SK-N-SH (cell line): ENCODE measurements around the gene RAB18. TPM values are rescaled to one million over a fixed set of nuclear protein-coding genes. Genes with fewer than 3 reads are reported as not detected.

Source experiments
- CTCF ChIA-PET: fragments of 300-600, 350-600 bp; formaldehyde crosslinking; extraction: SDS; loops from one replicate; lab custom pipeline; 2021; lab: Yijun Ruan, JAX
- POLR2A ChIA-PET: fragments of 350-600 bp; sonication (Branson Sonifier 250); formaldehyde crosslinking; extraction: SDS; loops from one replicate; lab custom pipeline; 2020; ENCODE audit warnings: antibody characterized with exemption, inconsistent platforms; lab: Yijun Ruan, JAX
- DNase-seq: peaks from one replicate; pipeline ENCODE4 v3.0.0; 2012
- H2AFZ ChIP-seq: fragments of 200-600 bp; sonication (generic); 2 replicates; pipeline ENCODE4 v1.8.1; 2016; ENCODE audit warnings: antibody characterized with exemption, mild to moderate bottlenecking, low read depth
- H3F3A ChIP-seq: fragments of 200-600 bp; sonication (generic); replicated peaks from 2 replicates; pipeline ENCODE3; 2016; ENCODE audit warnings: antibody characterized with exemption, mild to moderate bottlenecking; ENCODE audit not compliant: insufficient read depth
- H3K27ac ChIP-seq, 2 experiments: fragments of 200-500 bp in 1 of 2; fragments of 200-600 bp in 1 of 2; sonication (Bioruptor generic) in 1 of 2; sonication (generic), shearing (Covaris generic) in 1 of 2; 2 replicates each; pipeline versions ENCODE4 v1.5.1 to v1.6.1; 2014 to 2016; ENCODE audit warnings: low read depth in 2 of 2, inconsistent platforms in 1 of 2, low read length in 1 of 2, mild to moderate bottlenecking in 1 of 2, mixed read lengths in 1 of 2
- H3K27me3 ChIP-seq: fragments of 200-600 bp; sonication (generic), shearing (Covaris generic); 2 replicates; pipeline ENCODE4 v1.6.1; 2016; ENCODE audit warnings: mixed run types; ENCODE audit not compliant: insufficient read depth
- H3K36me3 ChIP-seq, 2 experiments: fragments of 200-500 bp in 1 of 2; fragments of 200-600 bp in 1 of 2; sonication (Bioruptor generic) in 1 of 2; sonication (generic) in 1 of 2; replicated peaks in 1 of 2; 2 replicates each; pipeline versions ENCODE3 to v1.5.1; 2014 to 2016; ENCODE audit warnings: low read length in 1 of 2, mild to moderate bottlenecking in 1 of 2; ENCODE audit not compliant: insufficient read depth in 2 of 2, control insufficient read depth in 1 of 2
- H3K4me1 ChIP-seq, 2 experiments: fragments of 200-500 bp in 1 of 2; fragments of 200-600 bp in 1 of 2; sonication (Bioruptor generic) in 1 of 2; sonication (generic), shearing (Covaris generic) in 1 of 2; 2 replicates each; pipeline versions ENCODE4 v1.5.1 to v1.6.1; 2014 to 2016; ENCODE audit warnings: low read depth in 1 of 2, low read length in 1 of 2, mixed run types in 1 of 2; ENCODE audit not compliant: insufficient read depth in 2 of 2, control insufficient read depth in 1 of 2
- H3K4me2 ChIP-seq: fragments of 200-600 bp; sonication (generic), shearing (Covaris generic); 2 replicates; pipeline ENCODE4 v1.6.1; 2017; ENCODE audit warnings: mixed run types
- H3K4me3 ChIP-seq, 2 experiments: fragments of 200-500 bp in 1 of 2; fragments of 200-600 bp in 1 of 2; sonication (Bioruptor generic) in 1 of 2; sonication (generic), shearing (Covaris generic) in 1 of 2; 2 replicates each; pipeline versions ENCODE4 v1.5.1 to v1.8.1; 2014 to 2016; ENCODE audit warnings: low read depth in 2 of 2, inconsistent platforms in 1 of 2, low read length in 1 of 2, mild to moderate bottlenecking in 1 of 2, mixed read lengths in 1 of 2, moderate library complexity in 1 of 2
- H3K79me2 ChIP-seq: fragments of 200-600 bp; sonication (generic); 2 replicates; pipeline ENCODE4 v1.8.1; 2017; ENCODE audit warnings: mild to moderate bottlenecking; ENCODE audit not compliant: insufficient read depth
- H3K9ac ChIP-seq: fragments of 200-600 bp; sonication (generic); 2 replicates; pipeline ENCODE4 v1.6.1; 2017; ENCODE audit warnings: mixed run types
- H3K9me2 ChIP-seq: fragments of 200-600 bp; sonication (generic); 2 replicates; pipeline ENCODE4 v1.6.1; 2017; ENCODE audit warnings: mixed run types
- H3K9me3 ChIP-seq: fragments of 200-600 bp; sonication (generic); 2 replicates; pipeline ENCODE4 v1.6.1; 2017; ENCODE audit warnings: mixed run types, mild to moderate bottlenecking, moderate library complexity
- H4K20me1 ChIP-seq: fragments of 200-600 bp; sonication (generic); 2 replicates; pipeline ENCODE4 v1.6.1; 2017; ENCODE audit warnings: mild to moderate bottlenecking, mixed run types; ENCODE audit not compliant: insufficient read depth
- ELF1 ChIP-seq: IDR thresholded peaks from 2 replicates; pipeline ENCODE4 v1.4.0; 2012
- EP300 ChIP-seq, 2 experiments: IDR thresholded peaks; 2 replicates each; pipeline versions ENCODE4 v1.4.0 to v1.6.1; 2012; ENCODE audit warnings: borderline replicate concordance in 1 of 2, low read depth in 1 of 2, low read length in 1 of 2
- FOSL2 ChIP-seq: IDR thresholded peaks from 2 replicates; pipeline ENCODE4 v1.4.0; 2012; ENCODE audit warnings: low read depth, mild to moderate bottlenecking, moderate library complexity, borderline replicate concordance
- GATA2 ChIP-seq: sonication (generic); formaldehyde crosslinking; IDR thresholded peaks from 2 replicates; pipeline ENCODE4 v1.5.0; 2020; ENCODE audit warnings: mild to moderate bottlenecking, missing genetic modification reagents
- JUND ChIP-seq: IDR thresholded peaks from 2 replicates; pipeline ENCODE4 v1.4.0; 2012
- MEF2A ChIP-seq: IDR thresholded peaks from 2 replicates; pipeline ENCODE4 v1.4.0; 2012; ENCODE audit warnings: low read depth, borderline replicate concordance
- MXI1 ChIP-seq: IDR thresholded peaks from 2 replicates; pipeline ENCODE4 v1.6.1; 2012; ENCODE audit warnings: mild to moderate bottlenecking, low read depth, low read length, improper control_type of control experiment
- NFIC ChIP-seq: IDR thresholded peaks from 2 replicates; pipeline ENCODE4 v1.4.0; 2012; ENCODE audit warnings: borderline replicate concordance
- POLR2AphosphoS5 ChIP-seq: IDR thresholded peaks from 2 replicates; pipeline ENCODE4 v1.6.1; 2012; ENCODE audit warnings: low read depth, low read length
- RAD21 ChIP-seq: IDR thresholded peaks from 2 replicates; pipeline ENCODE4 v1.6.1; 2012; ENCODE audit warnings: mild to moderate bottlenecking, low read length
- RCOR1 ChIP-seq: fragments of 150-350 bp; IDR thresholded peaks from 2 replicates; pipeline ENCODE4 v1.6.1; 2017; ENCODE audit warnings: antibody characterized with exemption, low read length
- SMC3 ChIP-seq: IDR thresholded peaks from 2 replicates; pipeline ENCODE4 v1.6.1; 2012; ENCODE audit warnings: low read depth, low read length, improper control_type of control experiment
- TCF12 ChIP-seq: IDR thresholded peaks from 2 replicates; pipeline ENCODE4 v1.4.0; 2012
- TEAD4 ChIP-seq: IDR thresholded peaks from 2 replicates; pipeline ENCODE4 v1.4.0; 2012; ENCODE audit warnings: mild to moderate bottlenecking, borderline replicate concordance; ENCODE audit not compliant: insufficient read depth
- YY1 ChIP-seq: IDR thresholded peaks from 2 replicates; pipeline ENCODE4 v1.4.0; 2012; ENCODE audit warnings: low read depth, mild to moderate bottlenecking
- WGBS: methylation state at CpG from one replicate; pipeline ENCODE4 v1.1.6; 2017; ENCODE audit warnings: low lambda C conversion rate; 5-methylcytosine and 5-hydroxymethylcytosine counted together
- polyA plus RNA-seq, 3 experiments: library from polyadenylated mRNA; depleted of rRNA; stranded (reverse); fragments of >200 nt; gene quantifications; 2 replicates each; pipeline ENCODE4 v1.2.3, GENCODE V29; 2012
- TF ChIP-seq, protein P1 (sequence below): IDR thresholded peaks from 2 replicates; pipeline ENCODE4 v1.4.0; 2012; ENCODE audit warnings: low read depth
- TF ChIP-seq, protein P2 (sequence below): IDR thresholded peaks from 2 replicates; pipeline ENCODE4 v1.4.0; 2012; ENCODE audit warnings: low read depth, borderline replicate concordance
- TF ChIP-seq, protein P3 (sequence below): IDR thresholded peaks from 2 replicates; pipeline ENCODE4 v1.4.0; 2012; ENCODE audit warnings: low read depth, borderline replicate concordance
- TF ChIP-seq, protein P4 (sequence below): fragments of 150-350 bp; IDR thresholded peaks from 2 replicates; pipeline ENCODE4 v1.6.1; 2017; ENCODE audit warnings: antibody characterized with exemption, low read length, low read depth, borderline replicate concordance
- TF ChIP-seq, protein P5 (sequence below): fragments of 150-350 bp; IDR thresholded peaks from 2 replicates; pipeline ENCODE4 v1.6.1; 2016; ENCODE audit warnings: mild to moderate bottlenecking, low read depth, low read length

The RAB18 gene
- polyA plus RNA-seq, 1 of the 3 experiments (the other 2 are of a cell fraction): 10.2 TPM

DNA sequence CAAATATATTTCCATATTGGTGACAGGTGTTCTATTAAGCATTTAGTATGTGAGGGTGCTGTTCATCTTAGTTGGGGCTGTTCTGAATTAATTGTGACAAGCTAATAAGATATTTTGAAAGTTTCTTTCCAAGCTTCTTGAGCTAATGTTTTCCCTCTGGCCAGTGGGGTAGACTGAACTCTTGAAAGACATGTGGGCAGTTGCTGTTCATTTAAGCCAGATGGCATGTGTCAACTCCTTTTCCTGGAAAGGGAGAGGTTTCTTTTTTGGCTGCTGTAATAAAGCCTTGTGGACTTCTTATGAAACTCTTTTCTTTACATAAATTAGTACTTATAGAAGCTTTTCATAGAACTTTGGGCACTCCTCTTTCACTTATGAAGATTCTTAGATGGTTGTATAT, 21.7 kb downstream of the RAB18 start:
- Histone ChIP-seq H3K79me2 (peaks cover 92% of the 10 kb centered on the region), H3K4me3 (no peak overlapping the region), H3K4me2 (no peak overlapping the region), H2AFZ (no peak overlapping the region), H3K27me3 (no peaks in the 10 kb centered on the region), H3K9me3 (no peaks in the 10 kb centered on the region), H3F3A (no peaks in the 10 kb centered on the region), H3K27ac (peak overlapping the region in 1 of 2 experiments; percentile 9; a peak in 1 of 4 replicates), H4K20me1 (peaks cover 50% of the 10 kb centered on the region), H3K9me2 (no peaks in the 10 kb centered on the region), H3K36me3 (peaks cover 0 to 19% of the 10 kb centered on the region in 2 experiments), H3K4me1 (peaks cover 10 to 27% of the 10 kb centered on the region in 2 experiments; a peak in 3 of 4 replicates), H3K9ac (no peak overlapping the region)
- ChIA-PET CTCF (no interaction called here), POLR2A (interaction anchor here (0.8 kb wide), 1 partner anchor 21 kb away, joined by 3 read pairs; the partner anchor contains the start of gene RAB18)
- DNase-seq: no peak
- TF ChIP-seq FOSL2: no peak
- TF ChIP-seq TCF12: peak; percentile 76
- peak; percentile 84 for TF ChIP-seq MXI1
- TF ChIP-seq, all 33 proteins: peak for 2

DNA sequence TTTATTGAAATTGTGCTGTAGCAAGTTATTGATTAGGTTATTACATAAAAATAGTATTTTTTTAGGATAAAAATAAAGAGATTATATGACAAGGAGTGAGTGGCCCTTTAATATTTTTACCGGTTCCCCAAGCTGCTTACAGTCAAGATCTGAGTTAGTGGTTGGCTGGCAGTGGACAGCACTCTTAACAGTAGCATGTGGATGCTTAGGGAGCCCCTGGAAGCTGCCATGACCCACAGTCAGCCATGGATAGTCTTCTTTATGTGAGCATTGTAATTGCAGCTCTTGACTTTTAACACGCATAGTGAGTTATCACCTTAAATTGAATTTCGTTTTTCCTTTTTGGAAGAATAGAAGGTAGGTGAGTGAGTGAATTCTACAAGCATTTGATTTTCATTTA, 22.1 kb downstream of the RAB18 start:
- DNase-seq: no peak
- Histone ChIP-seq H3K4me1 (peaks cover 10 to 27% of the 10 kb centered on the region in 2 experiments; a peak in 3 of 4 replicates), H3K27me3 (no peaks in the 10 kb centered on the region), H3K9me2 (no peaks in the 10 kb centered on the region), H3K79me2 (peaks cover 91% of the 10 kb centered on the region), H3F3A (no peaks in the 10 kb centered on the region), H2AFZ (no peak overlapping the region), H3K9ac (no peak overlapping the region), H3K4me2 (no peak overlapping the region), H3K27ac (peak overlapping the region in 1 of 2 experiments; percentile 47; a peak in 2 of 4 replicates), H3K4me3 (no peak overlapping the region), H3K36me3 (peaks cover 0 to 19% of the 10 kb centered on the region in 2 experiments), H3K9me3 (no peaks in the 10 kb centered on the region)
- POLR2A ChIA-PET: interaction anchor here (0.8 kb wide), 1 partner anchor 22 kb away, joined by 3 read pairs; the partner anchor contains the start of gene RAB18
- CTCF ChIA-PET: no interaction called here
- 96% methylated on average over 3 of the region's 3 CpGs for WGBS
- TF ChIP-seq, protein P1, sequence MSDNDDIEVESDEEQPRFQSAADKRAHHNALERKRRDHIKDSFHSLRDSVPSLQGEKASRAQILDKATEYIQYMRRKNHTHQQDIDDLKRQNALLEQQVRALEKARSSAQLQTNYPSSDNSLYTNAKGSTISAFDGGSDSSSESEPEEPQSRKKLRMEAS: no peak
- TF ChIP-seq MEF2A: no peak
- no peak for TF ChIP-seq YY1
- TF ChIP-seq ELF1: no peak
- no peak for TF ChIP-seq JUND
- TF ChIP-seq MXI1: no peak
- no peak for TF ChIP-seq RCOR1
- no peak for TF ChIP-seq GATA2 (CRISPR knock-in tag)
- TF ChIP-seq FOSL2: no peak
- TF ChIP-seq, protein P2, sequence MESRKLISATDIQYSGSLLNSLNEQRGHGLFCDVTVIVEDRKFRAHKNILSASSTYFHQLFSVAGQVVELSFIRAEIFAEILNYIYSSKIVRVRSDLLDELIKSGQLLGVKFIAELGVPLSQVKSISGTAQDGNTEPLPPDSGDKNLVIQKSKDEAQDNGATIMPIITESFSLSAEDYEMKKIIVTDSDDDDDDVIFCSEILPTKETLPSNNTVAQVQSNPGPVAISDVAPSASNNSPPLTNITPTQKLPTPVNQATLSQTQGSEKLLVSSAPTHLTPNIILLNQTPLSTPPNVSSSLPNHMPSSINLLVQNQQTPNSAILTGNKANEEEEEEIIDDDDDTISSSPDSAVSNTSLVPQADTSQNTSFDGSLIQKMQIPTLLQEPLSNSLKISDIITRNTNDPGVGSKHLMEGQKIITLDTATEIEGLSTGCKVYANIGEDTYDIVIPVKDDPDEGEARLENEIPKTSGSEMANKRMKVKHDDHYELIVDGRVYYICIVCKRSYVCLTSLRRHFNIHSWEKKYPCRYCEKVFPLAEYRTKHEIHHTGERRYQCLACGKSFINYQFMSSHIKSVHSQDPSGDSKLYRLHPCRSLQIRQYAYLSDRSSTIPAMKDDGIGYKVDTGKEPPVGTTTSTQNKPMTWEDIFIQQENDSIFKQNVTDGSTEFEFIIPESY: no peak
- TF ChIP-seq, protein P3, sequence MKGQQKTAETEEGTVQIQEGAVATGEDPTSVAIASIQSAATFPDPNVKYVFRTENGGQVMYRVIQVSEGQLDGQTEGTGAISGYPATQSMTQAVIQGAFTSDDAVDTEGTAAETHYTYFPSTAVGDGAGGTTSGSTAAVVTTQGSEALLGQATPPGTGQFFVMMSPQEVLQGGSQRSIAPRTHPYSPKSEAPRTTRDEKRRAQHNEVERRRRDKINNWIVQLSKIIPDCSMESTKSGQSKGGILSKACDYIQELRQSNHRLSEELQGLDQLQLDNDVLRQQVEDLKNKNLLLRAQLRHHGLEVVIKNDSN: no peak
- TF ChIP-seq, protein P4, sequence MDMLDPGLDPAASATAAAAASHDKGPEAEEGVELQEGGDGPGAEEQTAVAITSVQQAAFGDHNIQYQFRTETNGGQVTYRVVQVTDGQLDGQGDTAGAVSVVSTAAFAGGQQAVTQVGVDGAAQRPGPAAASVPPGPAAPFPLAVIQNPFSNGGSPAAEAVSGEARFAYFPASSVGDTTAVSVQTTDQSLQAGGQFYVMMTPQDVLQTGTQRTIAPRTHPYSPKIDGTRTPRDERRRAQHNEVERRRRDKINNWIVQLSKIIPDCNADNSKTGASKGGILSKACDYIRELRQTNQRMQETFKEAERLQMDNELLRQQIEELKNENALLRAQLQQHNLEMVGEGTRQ: no peak
- TF ChIP-seq POLR2AphosphoS5: no peak
- TF ChIP-seq, protein P5, sequence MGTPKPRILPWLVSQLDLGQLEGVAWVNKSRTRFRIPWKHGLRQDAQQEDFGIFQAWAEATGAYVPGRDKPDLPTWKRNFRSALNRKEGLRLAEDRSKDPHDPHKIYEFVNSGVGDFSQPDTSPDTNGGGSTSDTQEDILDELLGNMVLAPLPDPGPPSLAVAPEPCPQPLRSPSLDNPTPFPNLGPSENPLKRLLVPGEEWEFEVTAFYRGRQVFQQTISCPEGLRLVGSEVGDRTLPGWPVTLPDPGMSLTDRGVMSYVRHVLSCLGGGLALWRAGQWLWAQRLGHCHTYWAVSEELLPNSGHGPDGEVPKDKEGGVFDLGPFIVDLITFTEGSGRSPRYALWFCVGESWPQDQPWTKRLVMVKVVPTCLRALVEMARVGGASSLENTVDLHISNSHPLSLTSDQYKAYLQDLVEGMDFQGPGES: no peak
- no peak for TF ChIP-seq NFIC
- TF ChIP-seq SMC3: no peak
- TF ChIP-seq RAD21: no peak
- no peak for TF ChIP-seq TEAD4
- TF ChIP-seq EP300 (IDR thresholded peaks at IDR 0.05; ENCODE audit: borderline replicate concordance in 1 of 2, low read depth in 1 of 2, low read length in 1 of 2): no peak
- TF ChIP-seq, all 33 proteins: peak for 0
- H4K20me1 ChIP-seq: peaks cover 46% of the 10 kb centered on the region
